ENCODE data around the gene PYGL. TPM values are rescaled to one million over a fixed set of nuclear protein-coding genes. Genes with fewer than 3 reads are reported as not detected.

PYGL gene
- total and polyA plus RNA-seq, 10 donors, result 14.1 to 302 (median 101) TPM

DNA sequence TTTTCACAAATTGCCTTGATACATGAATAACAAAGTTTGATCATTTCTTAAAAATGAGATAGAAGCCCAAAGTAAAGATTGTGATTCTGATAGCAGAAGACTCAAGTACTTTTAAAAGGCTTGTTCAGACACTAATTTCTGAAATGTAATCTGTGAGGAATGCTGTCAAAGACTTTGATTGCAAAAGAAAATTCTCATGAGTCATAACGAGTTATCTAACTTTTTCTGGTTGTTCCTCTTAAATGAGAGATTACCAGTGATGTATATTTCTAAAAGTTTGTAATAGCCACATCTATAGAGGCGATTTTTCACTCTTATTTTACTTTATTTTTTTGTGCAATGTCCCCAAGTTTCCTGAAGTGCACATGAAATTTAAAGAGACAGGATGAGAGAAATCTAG lies 7.0 kb downstream of the PYGL start:
- 15 to 42% (median 33%) methylated on average over 2 of the region's 2 CpGs for WGBS, 5 donors
- peak overlapping the region in 1 of 8 donors; percentile 37 for H3K4me3 ChIP-seq
- H3K27ac ChIP-seq, result peak overlapping the region in 7 of 8 donors; percentile 6 to 89 (median 78)
- intact Hi-C loops (cut with DNase I; ENCODE audit: low total_unique reads), result no loop called here
- peaks cover 0 to 16% (median 0%) of the 10 kb centered on the region in 7 donors for H3K27me3 ChIP-seq (replicated peaks in 1 of 7)
- no peaks in the 10 kb centered on the region for H3K9me3 ChIP-seq
- DNase-seq, result no peak
- peaks cover 0 to 64% (median 3%) of the 10 kb centered on the region in 6 donors for H3K4me1 ChIP-seq
- no peak for TF ChIP-seq POLR2A (IDR thresholded peaks at IDR 0.05)
- TF ChIP-seq POLR2AphosphoS5 (IDR thresholded peaks at IDR 0.05), result peak in 1 of 3 donors; percentile 16
- no peak for TF ChIP-seq CTCF (IDR thresholded peaks at IDR 0.05 in 8 of 11, conservative IDR thresholded peaks at IDR 0.05 in 3 of 11)
- H3K36me3 ChIP-seq, result peaks cover 0 to 54% (median 3%) of the 10 kb centered on the region in 6 donors

DNA sequence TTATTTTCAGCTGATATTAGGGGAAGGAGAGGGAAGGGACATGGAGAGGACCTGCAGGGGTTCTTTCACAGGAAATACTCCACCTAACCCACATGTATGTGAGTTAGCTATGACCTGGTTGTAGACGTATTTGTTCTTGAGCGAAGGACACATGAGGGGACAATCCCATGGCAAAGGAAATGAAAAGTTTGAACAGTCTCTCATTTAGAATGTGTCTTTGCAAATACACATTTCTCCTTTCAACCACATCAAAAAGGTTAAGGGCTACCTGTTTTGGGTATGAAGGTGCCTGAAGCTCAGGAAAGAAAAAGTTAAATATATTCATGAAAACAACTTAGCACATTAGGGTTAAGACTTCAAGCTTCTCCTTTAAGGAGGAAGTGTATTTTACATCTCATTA lies 7.4 kb downstream of the PYGL start:
- WGBS, 5 donors, result 46 to 67% (median 55%) methylated on average over 2 of the region's 2 CpGs
- no peak for DNase-seq
- no peaks in the 10 kb centered on the region for H3K9me3 ChIP-seq
- peak overlapping the region in 7 of 8 donors; percentile 6 to 89 (median 78) for H3K27ac ChIP-seq
- H3K4me1 ChIP-seq, result peaks cover 0 to 69% (median 3%) of the 10 kb centered on the region in 6 donors
- peaks cover 0 to 58% (median 3%) of the 10 kb centered on the region in 6 donors for H3K36me3 ChIP-seq
- H3K27me3 ChIP-seq (replicated peaks in 1 of 7), result peaks cover 0 to 16% (median 0%) of the 10 kb centered on the region in 7 donors
- intact Hi-C loops (cut with DNase I; ENCODE audit: low total_unique reads), result no loop called here
- H3K4me3 ChIP-seq, result peak overlapping the region in 1 of 8 donors; percentile 37
- TF ChIP-seq CTCF (IDR thresholded peaks at IDR 0.05 in 8 of 11, conservative IDR thresholded peaks at IDR 0.05 in 3 of 11), result no peak
- no peak for TF ChIP-seq POLR2AphosphoS5 (IDR thresholded peaks at IDR 0.05)
- TF ChIP-seq POLR2A (IDR thresholded peaks at IDR 0.05), result no peak

- DNase-seq, result no peak
- H3K9me3 ChIP-seq, result no peaks in the 10 kb centered on the region
- no peak overlapping the region for H3K4me3 ChIP-seq
- H3K27ac ChIP-seq, result peak overlapping the region in 7 of 8 donors; percentile 6 to 89 (median 78)
- H3K4me1 ChIP-seq, result peaks cover 0 to 63% (median 3%) of the 10 kb centered on the region in 6 donors
- 65 to 83% (median 75%) methylated on average over 2 of the region's 2 CpGs for WGBS, 5 donors
- TF ChIP-seq POLR2AphosphoS5 (IDR thresholded peaks at IDR 0.05) (no peak), POLR2A (IDR thresholded peaks at IDR 0.05) (no peak), CTCF (IDR thresholded peaks at IDR 0.05 in 8 of 11, conservative IDR thresholded peaks at IDR 0.05 in 3 of 11) (no peak)
- H3K27me3 ChIP-seq (replicated peaks in 1 of 7), result peaks cover 0 to 8% (median 0%) of the 10 kb centered on the region in 7 donors
- intact Hi-C loops (cut with DNase I; ENCODE audit: low total_unique reads), result no loop called here
- peaks cover 0 to 61% (median 5%) of the 10 kb centered on the region in 6 donors for H3K36me3 ChIP-seq
Measured at GRCh38 chr14:50936016-50936340, 8.3 kb downstream of the PYGL start.

- DNase-seq, result no peak
- Histone ChIP-seq H3K27me3 (replicated peaks in 1 of 7) (peaks cover 0 to 8% (median 0%) of the 10 kb centered on the region in 7 donors), H3K9me3 (no peaks in the 10 kb centered on the region), H3K4me3 (no peak overlapping the region), H3K36me3 (peaks cover 0 to 62% (median 7%) of the 10 kb centered on the region in 6 donors), H3K4me1 (peaks cover 0 to 59% (median 3%) of the 10 kb centered on the region in 6 donors), H3K27ac (peak overlapping the region in 3 of 8 donors; percentile 81 to 89 (median 82))
- TF ChIP-seq CTCF (IDR thresholded peaks at IDR 0.05 in 8 of 11, conservative IDR thresholded peaks at IDR 0.05 in 3 of 11), result no peak
- no peak for TF ChIP-seq POLR2AphosphoS5 (IDR thresholded peaks at IDR 0.05)
- no peak for TF ChIP-seq POLR2A (IDR thresholded peaks at IDR 0.05)
- intact Hi-C loops (cut with DNase I; ENCODE audit: low total_unique reads), result no loop called here
- WGBS, 5 donors, result 69 to 90% (median 81%) methylated on average over 5 of the region's 5 CpGs
Measured at GRCh38 chr14:50935126-50936015, 8.9 kb downstream of the PYGL start.
